GM21390 (cell line): Measurements from ENCODE around the gene MAP1LC3B.

Source experiments
- ATAC-seq: cut with Tn5 transposase; IDR thresholded peaks from one replicate; pipeline ENCODE4 v1.9.1; 2021; ENCODE audit not compliant: unreplicated experiment

MAP1LC3B gene

GRCh38 chr16:87425941-87426340, 33.8 kb downstream of the MAP1LC3B start:
- no peak for ATAC-seq

GRCh38 chr16:87426423-87427215, 34.5 kb downstream of the MAP1LC3B start:
- ATAC-seq, result no peak

GRCh38 chr16:87431926-87432325, 39.8 kb downstream of the MAP1LC3B start:
- no peak for ATAC-seq

- no peak for ATAC-seq
These were observed 40.3 kb downstream of the MAP1LC3B start for GRCh38 chr16:87432330-87432915.

- ATAC-seq, result no peak
These were observed 42.1 kb downstream of the MAP1LC3B start for GRCh38 chr16:87434146-87434667.

- ATAC-seq, result no peak
These were observed 43.5 kb downstream of the MAP1LC3B start for GRCh38 chr16:87435372-87436224.

GRCh38 chr16:87436225-87437172, 44.4 kb downstream of the MAP1LC3B start:
- no peak for ATAC-seq

GRCh38 chr16:87437327-87437726, 45.2 kb downstream of the MAP1LC3B start:
- ATAC-seq, result no peak

- no peak for ATAC-seq
These were observed 45.9 kb downstream of the MAP1LC3B start for GRCh38 chr16:87437911-87438610.

- ATAC-seq, result no peak
These were observed 46.5 kb downstream of the MAP1LC3B start for GRCh38 chr16:87438611-87438985.

- ATAC-seq, result no peak
These were observed 47.8 kb downstream of the MAP1LC3B start for GRCh38 chr16:87439926-87440325.

- ATAC-seq, result no peak
These were observed 49.9 kb downstream of the MAP1LC3B start for GRCh38 chr16:87441886-87442580.

- ATAC-seq, result no peak
These were observed 50.4 kb downstream of the MAP1LC3B start for GRCh38 chr16:87442581-87442966.

GRCh38 chr16:87443016-87443415, 50.9 kb downstream of the MAP1LC3B start:
- ATAC-seq, result no peak

- no peak for ATAC-seq
These were observed 51.8 kb downstream of the MAP1LC3B start for GRCh38 chr16:87443964-87444363.

- no peak for ATAC-seq
These were observed 53.4 kb downstream of the MAP1LC3B start for GRCh38 chr16:87445486-87445885.

GRCh38 chr16:87446479-87446878, 54.3 kb downstream of the MAP1LC3B start:
- ATAC-seq, result no peak

- no peak for ATAC-seq
These were observed 55.2 kb downstream of the MAP1LC3B start for GRCh38 chr16:87447323-87447722.

GRCh38 chr16:87448866-87449265, 56.7 kb downstream of the MAP1LC3B start:
- ATAC-seq, result no peak
